Prostate gland (tissue), 2 donors: Measurements from ENCODE around the gene AKNAD1. TPM values are rescaled to one million over a fixed set of nuclear protein-coding genes. Genes with fewer than 3 reads are reported as not detected.

Experiments
- DNase-seq: peaks from one replicate; pipeline ENCODE4 v3.0.0-alpha.2; 2019; ENCODE audit warnings: low spot score
- H3K27ac ChIP-seq, 2 donors: fragments of 200-600 bp; sonication (generic); 2 replicates each; pipeline ENCODE4 v1.5.1; 2017 to 2019
- H3K27me3 ChIP-seq: fragments of 200-600 bp; sonication (generic); replicated peaks from 2 replicates; pipeline ENCODE4 v1.5.1; 2019; ENCODE audit not compliant: insufficient read depth
- H3K36me3 ChIP-seq, 2 donors: fragments of 200-600 bp; sonication (generic); 1 replicate in 1 of 2; 2 replicates in 1 of 2; pipeline versions ENCODE4 v1.5.1 to v1.8.1; 2017 to 2019
- H3K4me1 ChIP-seq: fragments of 200-600 bp; sonication (generic); replicated peaks from 2 replicates; pipeline ENCODE4 v1.5.1; 2019
- H3K4me3 ChIP-seq, 2 donors: fragments of 200-600 bp; sonication (generic); 2 replicates each; pipeline ENCODE4 v1.5.1; 2017 to 2019
- H3K9me3 ChIP-seq: fragments of 200-600 bp; sonication (generic); 2 replicates; pipeline ENCODE4 v1.5.1; 2017
- POLR2A ChIP-seq: fragments of 450-650 bp; IDR thresholded peaks from one replicate; pipeline ENCODE4 v1.6.1; 2016; ENCODE audit warnings: antibody characterized with exemption, mild to moderate bottlenecking
- POLR2AphosphoS5 ChIP-seq: sonication (generic); formaldehyde crosslinking; IDR thresholded peaks from one replicate; pipeline ENCODE4 v1.6.1; 2017; ENCODE audit warnings: antibody characterized with exemption
- WGBS: methylation state at CpG from one replicate; pipeline ENCODE4 v1.1.5; 2018; 5-methylcytosine and 5-hydroxymethylcytosine counted together
- intact Hi-C: fragments of 100-400 bp; cut with DNase I; formaldehyde crosslinking; loops from one replicate; pipeline ENCODE4 v1.14.2; 2022
- total RNA-seq, 2 donors: library from RNA; depleted of rRNA; stranded (reverse); fragments of >200 nt; gene quantifications; one replicate each; pipeline ENCODE4 v1.1.0, GENCODE V29; 2016
- TF ChIP-seq, protein P1 (sequence below), 4 experiments: fragments of 200-600 bp in 2 of 4; fragments of 450-650 bp in 2 of 4; sonication (generic) in 2 of 4; IDR thresholded peaks; 1 replicate in 3 of 4; 2 replicates in 1 of 4; pipeline ENCODE4 v1.5.1; 2016 to 2019; ENCODE audit warnings: antibody characterized with exemption in 4 of 4, mild to moderate bottlenecking in 2 of 4, moderate library complexity in 2 of 4

The AKNAD1 gene
- total RNA-seq, 2 donors from 2014 or later, result 1.4 TPM; not detected in 1

DNA sequence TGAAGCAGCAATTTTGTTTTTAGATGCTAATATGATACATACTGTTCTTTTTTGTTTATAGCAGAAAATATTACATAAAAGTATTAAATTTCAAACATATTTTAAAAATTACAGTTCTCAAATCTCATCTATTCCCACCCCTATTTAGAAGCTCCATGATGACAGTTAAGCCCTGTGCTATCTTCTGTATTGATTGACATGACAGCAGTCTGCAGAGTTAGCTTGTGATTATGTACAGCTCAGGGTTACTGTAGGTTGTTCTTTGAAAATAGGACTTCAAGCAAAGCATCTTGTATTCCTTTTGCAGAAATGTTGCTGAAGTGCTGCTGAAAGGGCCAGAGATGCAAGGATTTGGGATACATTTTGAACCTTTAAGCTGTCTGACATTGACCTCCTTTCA lies 28.1 kb upstream of the AKNAD1 start:
- no peaks in the 10 kb centered on the region for H3K27me3 ChIP-seq
- H3K4me1 ChIP-seq, result peaks cover 2% of the 10 kb centered on the region
- no peak overlapping the region for H3K4me3 ChIP-seq
- intact Hi-C loops, result no loop called here
- no peak for DNase-seq
- TF ChIP-seq, protein P1, sequence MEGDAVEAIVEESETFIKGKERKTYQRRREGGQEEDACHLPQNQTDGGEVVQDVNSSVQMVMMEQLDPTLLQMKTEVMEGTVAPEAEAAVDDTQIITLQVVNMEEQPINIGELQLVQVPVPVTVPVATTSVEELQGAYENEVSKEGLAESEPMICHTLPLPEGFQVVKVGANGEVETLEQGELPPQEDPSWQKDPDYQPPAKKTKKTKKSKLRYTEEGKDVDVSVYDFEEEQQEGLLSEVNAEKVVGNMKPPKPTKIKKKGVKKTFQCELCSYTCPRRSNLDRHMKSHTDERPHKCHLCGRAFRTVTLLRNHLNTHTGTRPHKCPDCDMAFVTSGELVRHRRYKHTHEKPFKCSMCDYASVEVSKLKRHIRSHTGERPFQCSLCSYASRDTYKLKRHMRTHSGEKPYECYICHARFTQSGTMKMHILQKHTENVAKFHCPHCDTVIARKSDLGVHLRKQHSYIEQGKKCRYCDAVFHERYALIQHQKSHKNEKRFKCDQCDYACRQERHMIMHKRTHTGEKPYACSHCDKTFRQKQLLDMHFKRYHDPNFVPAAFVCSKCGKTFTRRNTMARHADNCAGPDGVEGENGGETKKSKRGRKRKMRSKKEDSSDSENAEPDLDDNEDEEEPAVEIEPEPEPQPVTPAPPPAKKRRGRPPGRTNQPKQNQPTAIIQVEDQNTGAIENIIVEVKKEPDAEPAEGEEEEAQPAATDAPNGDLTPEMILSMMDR (IDR thresholded peaks at IDR 0.05), result no peak
- no peak for TF ChIP-seq POLR2A
- TF ChIP-seq POLR2AphosphoS5, result no peak
- H3K27ac ChIP-seq, result no peak overlapping the region
- no peaks in the 10 kb centered on the region for H3K9me3 ChIP-seq
- H3K36me3 ChIP-seq, result no peaks in the 10 kb centered on the region

DNA sequence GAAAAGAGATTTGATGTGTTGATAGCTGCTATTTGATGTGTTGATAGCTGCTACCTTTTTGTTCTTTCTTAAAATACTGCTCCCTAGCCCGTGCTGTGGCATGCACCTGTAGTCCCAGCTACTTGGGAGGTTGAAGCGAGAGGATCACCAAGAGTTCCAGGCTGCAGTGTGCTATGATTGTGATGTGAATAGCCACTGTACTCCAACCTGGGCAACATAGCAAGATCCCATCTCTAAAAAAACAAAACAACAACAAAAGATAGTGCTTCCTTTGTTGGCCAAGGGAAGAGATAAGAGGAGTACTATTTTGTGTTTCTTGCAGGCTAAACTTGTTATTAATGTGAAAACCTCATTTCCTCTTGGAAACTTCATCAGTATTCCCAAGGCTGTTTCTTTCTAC lies 25.9 kb upstream of the AKNAD1 start:
- TF ChIP-seq POLR2A (no peak), POLR2AphosphoS5 (no peak)
- TF ChIP-seq, protein P1 (IDR thresholded peaks at IDR 0.05), result no peak
- Histone ChIP-seq H3K4me1 (no peaks in the 10 kb centered on the region), H3K4me3 (no peak overlapping the region), H3K27ac (no peak overlapping the region), H3K36me3 (no peaks in the 10 kb centered on the region), H3K27me3 (no peaks in the 10 kb centered on the region), H3K9me3 (no peaks in the 10 kb centered on the region)
- 93% methylated on average over 2 of the region's 2 CpGs for WGBS
- DNase-seq, result no peak
- intact Hi-C loops, result no loop called here

DNA sequence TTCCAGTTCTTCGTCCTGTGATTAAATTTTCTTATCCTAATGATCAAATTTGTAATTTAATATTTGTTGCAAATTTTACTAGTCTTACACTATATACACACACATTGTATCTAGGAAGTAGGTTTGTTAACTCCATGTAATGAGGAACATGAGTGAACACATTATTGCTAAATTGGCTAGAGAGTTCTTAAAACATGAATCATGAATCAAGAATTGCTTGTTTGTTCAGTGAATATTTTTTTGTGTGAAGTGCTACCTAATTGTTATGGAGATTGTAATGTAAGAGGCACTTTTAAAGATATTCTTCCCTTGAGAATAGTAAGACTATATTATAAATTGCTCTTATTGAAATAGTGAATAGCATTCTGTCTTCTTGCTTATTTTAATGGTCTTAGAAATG lies 24.5 kb upstream of the AKNAD1 start:
- H3K27me3 ChIP-seq, result no peaks in the 10 kb centered on the region
- intact Hi-C loops, result no loop called here
- DNase-seq, result no peak
- H3K27ac ChIP-seq, result no peak overlapping the region
- no peak overlapping the region for H3K4me3 ChIP-seq
- WGBS, result 71% methylated on average over 1 of the region's 1 CpG
- H3K9me3 ChIP-seq, result no peaks in the 10 kb centered on the region
- TF ChIP-seq, protein P1 (IDR thresholded peaks at IDR 0.05), result no peak
- TF ChIP-seq POLR2A (no peak), POLR2AphosphoS5 (no peak)
- no peaks in the 10 kb centered on the region for H3K4me1 ChIP-seq
- no peaks in the 10 kb centered on the region for H3K36me3 ChIP-seq

DNA sequence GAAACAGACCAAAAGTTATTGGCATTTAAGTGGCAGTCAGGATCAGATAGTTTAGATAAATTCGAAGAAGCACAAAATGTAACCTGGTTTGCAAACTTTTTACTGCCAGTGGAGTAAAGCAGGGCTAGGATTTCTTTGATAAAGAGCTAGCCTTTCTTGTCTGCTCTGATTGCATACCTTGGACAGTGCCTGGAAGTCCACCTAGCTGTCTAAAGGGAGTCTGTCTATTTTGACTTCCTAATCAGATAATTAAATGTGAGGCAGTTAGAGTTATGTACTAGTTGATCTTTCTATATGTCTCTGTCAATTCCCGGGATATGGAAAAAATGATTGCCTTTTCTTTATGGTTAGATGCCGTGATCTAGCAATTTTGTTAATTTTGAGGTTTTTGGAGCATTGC lies 24.0 kb upstream of the AKNAD1 start:
- WGBS, result 73% methylated on average over 3 of the region's 3 CpGs
- TF ChIP-seq POLR2A, result no peak
- no peak for TF ChIP-seq POLR2AphosphoS5
- TF ChIP-seq, protein P1 (IDR thresholded peaks at IDR 0.05), result no peak
- intact Hi-C loops, result no loop called here
- H3K4me3 ChIP-seq, result no peak overlapping the region
- no peak overlapping the region for H3K27ac ChIP-seq
- H3K4me1 ChIP-seq, result no peaks in the 10 kb centered on the region
- no peaks in the 10 kb centered on the region for H3K27me3 ChIP-seq
- H3K9me3 ChIP-seq, result no peaks in the 10 kb centered on the region
- no peaks in the 10 kb centered on the region for H3K36me3 ChIP-seq
- DNase-seq, result no peak

DNA sequence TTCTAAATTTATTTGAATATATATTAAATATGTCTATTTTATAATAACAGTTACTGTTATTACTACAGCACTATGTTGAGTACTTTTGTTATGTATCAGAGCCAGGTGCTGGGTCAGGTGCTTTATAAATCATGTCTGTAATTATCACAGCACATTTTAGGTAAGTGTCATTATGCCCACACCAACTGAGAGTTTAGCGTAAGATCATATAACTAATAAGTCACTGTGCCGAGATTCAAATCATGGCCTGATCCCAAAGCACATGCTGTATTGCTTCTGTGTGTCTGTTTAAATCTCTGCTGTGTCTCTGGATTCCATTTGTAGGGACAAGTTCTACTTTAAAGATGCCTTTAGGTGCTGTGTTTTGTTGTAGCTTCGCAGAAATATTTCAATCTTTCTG lies 21.8 kb upstream of the AKNAD1 start:
- WGBS, result 30% methylated on average over 3 of the region's 3 CpGs
- no peaks in the 10 kb centered on the region for H3K4me1 ChIP-seq
- intact Hi-C loops, result loop anchor here (10.0 kb wide), 1 partner anchor 134 kb away; the partner anchor contains the start of gene STXBP3
- H3K4me3 ChIP-seq, result no peak overlapping the region
- no peaks in the 10 kb centered on the region for H3K27me3 ChIP-seq
- H3K36me3 ChIP-seq, result no peaks in the 10 kb centered on the region
- no peak for DNase-seq
- no peak overlapping the region for H3K27ac ChIP-seq
- no peak for TF ChIP-seq POLR2A
- TF ChIP-seq, protein P1 (IDR thresholded peaks at IDR 0.05), result no peak
- no peaks in the 10 kb centered on the region for H3K9me3 ChIP-seq
